ENCODE results near the gene ZNF467. TPM values are rescaled to one million over a fixed set of nuclear protein-coding genes. Genes with fewer than 3 reads are reported as not detected.

ZNF467 gene
- total RNA-seq, 1 experiment from 2014 or later: 11.3 TPM

DNA sequence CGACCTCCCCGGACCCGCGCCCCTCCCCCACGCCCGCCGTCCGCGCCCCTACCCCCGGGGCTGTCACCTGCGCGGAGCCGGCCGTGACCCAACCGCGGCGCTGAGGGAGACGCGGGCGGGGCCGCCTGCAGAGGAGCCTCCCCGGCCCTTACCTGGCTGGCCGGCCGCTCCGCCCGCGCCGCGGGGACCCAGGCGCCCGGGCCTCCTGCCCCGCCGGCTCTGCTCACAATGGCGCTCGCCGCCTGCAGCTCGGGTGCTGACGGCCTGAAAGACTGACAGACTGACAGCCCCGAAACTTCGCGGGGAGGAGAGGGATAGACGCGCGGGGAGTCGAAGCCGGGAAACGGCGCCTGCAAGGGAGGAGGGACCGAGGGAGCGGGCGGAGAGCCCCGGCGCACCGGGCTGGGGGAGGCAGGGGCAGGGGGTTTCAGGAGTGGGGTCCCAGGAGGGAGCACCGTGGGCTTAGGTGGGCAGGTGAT lies 393 bp downstream of the ZNF467 start:
- Histone ChIP-seq H2AFZ (ENCODE audit: low read depth, low read length, poor library complexity, severe bottlenecking) (no peak overlapping the region), H3K9ac (ENCODE audit: low read length) (peak overlapping the region; percentile 39; the same call in 1 of the 2 replicates), H4K20me1 (ENCODE audit: insufficient read depth) (no peaks in the 10 kb centered on the region), H3K36me3 (ENCODE audit: control insufficient read depth in 1 of 2, insufficient read depth in 2 of 2, low read length in 2 of 2) (no peaks in the 10 kb centered on the region), H3K27ac (ENCODE audit: low read depth, low read length) (peak overlapping the region; percentile 61; the same call in 1 of the 2 replicates), H3K4me3 (replicated peaks in 1 of 2; ENCODE audit: low read depth in 1 of 2, low read length in 2 of 2) (peak overlapping the region; percentile 58 to 71), H3K79me2 (ENCODE audit: insufficient read depth, low read length) (no peaks in the 10 kb centered on the region), H3K4me1 (ENCODE audit: control insufficient read depth in 1 of 2, insufficient read depth in 2 of 2, low read length in 2 of 2) (peaks cover 10 to 22% of the 10 kb centered on the region in 2 experiments), H3K9me2 (ENCODE audit: insufficient read depth) (no peaks in the 10 kb centered on the region), H3K9me3 (ENCODE audit: control insufficient read depth in 1 of 2, insufficient read depth in 1 of 2, low read depth in 1 of 2, low read length in 2 of 2) (no peaks in the 10 kb centered on the region), H3K4me2 (ENCODE audit: low read length) (peak overlapping the region; percentile 93), H3K27me3 (ENCODE audit: insufficient read depth, low read length) (no peaks in the 10 kb centered on the region)
- intact Hi-C loops (cut with micrococcal nuclease): no loop called here
- BruUV-seq (replicated peaks): no TSS peak
- ChIA-PET CTCF (interaction anchor here (0.6 to 1.7 kb wide), 2 partner anchors 9 to 31 kb away, joined by 3 to 4 read pairs; no protein-coding TSS in a partner anchor), RAD21 (ENCODE audit: low non-redundant PET in 1 of 2, low total read pairs in 2 of 2, uncharacterized antibody in 2 of 2, unreplicated experiment in 2 of 2) (no interaction called here), POLR2A (no interaction called here)
- TF ChIP-seq YY1 (IDR thresholded peaks at IDR 0.05; ENCODE audit: extremely low read depth, insufficient replicate concordance, low read depth, low read length) (peak; percentile 11), EZH2 (IDR thresholded peaks at IDR 0.05) (no peak), ELF1 (IDR thresholded peaks at IDR 0.05; ENCODE audit: borderline replicate concordance, low read depth) (no peak)
- ATAC-seq (no peak), DNase-seq (ENCODE audit: low read depth, low spot score) (no peak)

- BruUV-seq (replicated peaks): no TSS peak
- H3K9me3 ChIP-seq (ENCODE audit: control insufficient read depth in 1 of 2, insufficient read depth in 1 of 2, low read depth in 1 of 2, low read length in 2 of 2): no peaks in the 10 kb centered on the region
- H2AFZ ChIP-seq (ENCODE audit: low read depth, low read length, poor library complexity, severe bottlenecking): no peak overlapping the region
- intact Hi-C loops (cut with micrococcal nuclease): no loop called here
- ChIA-PET CTCF (interaction anchor here (0.8 to 1.8 kb wide), 4 partner anchors 27 to 110 kb away, joined by 3 to 6 read pairs (median 4); no protein-coding TSS in a partner anchor), POLR2A (interaction anchor here (0.7 kb wide), 1 partner anchor 578 kb away, joined by 3 read pairs; no protein-coding TSS in a partner anchor), RAD21 (ENCODE audit: low non-redundant PET in 1 of 2, low total read pairs in 2 of 2, uncharacterized antibody in 2 of 2, unreplicated experiment in 2 of 2) (no interaction called here)
- peak overlapping the region; percentile 57 to 63 for H3K4me3 ChIP-seq (replicated peaks in 1 of 2; ENCODE audit: low read depth in 1 of 2, low read length in 2 of 2)
- ATAC-seq (peak; percentile 5), DNase-seq (ENCODE audit: low read depth, low spot score) (no peak)
- no peaks in the 10 kb centered on the region for H3K79me2 ChIP-seq (ENCODE audit: insufficient read depth, low read length)
- peak overlapping the region; percentile 93 for H3K4me2 ChIP-seq (ENCODE audit: low read length)
- H3K27me3 ChIP-seq (ENCODE audit: insufficient read depth, low read length): no peaks in the 10 kb centered on the region
- no peaks in the 10 kb centered on the region for H4K20me1 ChIP-seq (ENCODE audit: insufficient read depth)
- no peaks in the 10 kb centered on the region for H3K9me2 ChIP-seq (ENCODE audit: insufficient read depth)
- H3K27ac ChIP-seq (ENCODE audit: low read depth, low read length): peak overlapping the region; percentile 44; the same call in 1 of the 2 replicates
- H3K9ac ChIP-seq (ENCODE audit: low read length): peak overlapping the region; percentile 56
- H3K36me3 ChIP-seq (ENCODE audit: control insufficient read depth in 1 of 2, insufficient read depth in 2 of 2, low read length in 2 of 2): no peaks in the 10 kb centered on the region
- H3K4me1 ChIP-seq (ENCODE audit: control insufficient read depth in 1 of 2, insufficient read depth in 2 of 2, low read length in 2 of 2): peaks cover 10 to 22% of the 10 kb centered on the region in 2 experiments
- TF ChIP-seq EZH2phosphoT487 (IDR thresholded peaks at IDR 0.05; ENCODE audit: borderline replicate concordance): no peak
- TF ChIP-seq, protein P1, sequence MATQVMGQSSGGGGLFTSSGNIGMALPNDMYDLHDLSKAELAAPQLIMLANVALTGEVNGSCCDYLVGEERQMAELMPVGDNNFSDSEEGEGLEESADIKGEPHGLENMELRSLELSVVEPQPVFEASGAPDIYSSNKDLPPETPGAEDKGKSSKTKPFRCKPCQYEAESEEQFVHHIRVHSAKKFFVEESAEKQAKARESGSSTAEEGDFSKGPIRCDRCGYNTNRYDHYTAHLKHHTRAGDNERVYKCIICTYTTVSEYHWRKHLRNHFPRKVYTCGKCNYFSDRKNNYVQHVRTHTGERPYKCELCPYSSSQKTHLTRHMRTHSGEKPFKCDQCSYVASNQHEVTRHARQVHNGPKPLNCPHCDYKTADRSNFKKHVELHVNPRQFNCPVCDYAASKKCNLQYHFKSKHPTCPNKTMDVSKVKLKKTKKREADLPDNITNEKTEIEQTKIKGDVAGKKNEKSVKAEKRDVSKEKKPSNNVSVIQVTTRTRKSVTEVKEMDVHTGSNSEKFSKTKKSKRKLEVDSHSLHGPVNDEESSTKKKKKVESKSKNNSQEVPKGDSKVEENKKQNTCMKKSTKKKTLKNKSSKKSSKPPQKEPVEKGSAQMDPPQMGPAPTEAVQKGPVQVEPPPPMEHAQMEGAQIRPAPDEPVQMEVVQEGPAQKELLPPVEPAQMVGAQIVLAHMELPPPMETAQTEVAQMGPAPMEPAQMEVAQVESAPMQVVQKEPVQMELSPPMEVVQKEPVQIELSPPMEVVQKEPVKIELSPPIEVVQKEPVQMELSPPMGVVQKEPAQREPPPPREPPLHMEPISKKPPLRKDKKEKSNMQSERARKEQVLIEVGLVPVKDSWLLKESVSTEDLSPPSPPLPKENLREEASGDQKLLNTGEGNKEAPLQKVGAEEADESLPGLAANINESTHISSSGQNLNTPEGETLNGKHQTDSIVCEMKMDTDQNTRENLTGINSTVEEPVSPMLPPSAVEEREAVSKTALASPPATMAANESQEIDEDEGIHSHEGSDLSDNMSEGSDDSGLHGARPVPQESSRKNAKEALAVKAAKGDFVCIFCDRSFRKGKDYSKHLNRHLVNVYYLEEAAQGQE (IDR thresholded peaks at IDR 0.05; ENCODE audit: low read depth): no peak
- no peak for TF ChIP-seq ZNF274 (IDR thresholded peaks at IDR 0.05; ENCODE audit: low read depth, low read length)
- no peak for TF ChIP-seq EZH2 (IDR thresholded peaks at IDR 0.05)
- no peak for TF ChIP-seq TCF7L2 (IDR thresholded peaks at IDR 0.05; ENCODE audit: borderline replicate concordance, extremely low read depth, insufficient read depth, insufficient read length)
- TF ChIP-seq RAD21 (IDR thresholded peaks at IDR 0.05; ENCODE audit: low read depth): no peak
- TF ChIP-seq SP1 (IDR thresholded peaks at IDR 0.05; ENCODE audit: low read depth): no peak
- TF ChIP-seq FOSL1 (IDR thresholded peaks at IDR 0.05; ENCODE audit: low read depth): no peak
- TF ChIP-seq ELF1 (IDR thresholded peaks at IDR 0.05; ENCODE audit: borderline replicate concordance, low read depth): no peak
- TF ChIP-seq, protein P2, sequence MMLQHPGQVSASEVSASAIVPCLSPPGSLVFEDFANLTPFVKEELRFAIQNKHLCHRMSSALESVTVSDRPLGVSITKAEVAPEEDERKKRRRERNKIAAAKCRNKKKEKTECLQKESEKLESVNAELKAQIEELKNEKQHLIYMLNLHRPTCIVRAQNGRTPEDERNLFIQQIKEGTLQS (IDR thresholded peaks at IDR 0.05): no peak
- TF ChIP-seq POLR2AphosphoS5 (IDR thresholded peaks at IDR 0.05; ENCODE audit: low read depth, low read length): no peak
- no peak for TF ChIP-seq EGR1 (IDR thresholded peaks at IDR 0.05; ENCODE audit: low read depth)
- TF ChIP-seq JUND (IDR thresholded peaks at IDR 0.05): no peak
- TF ChIP-seq, protein P3, sequence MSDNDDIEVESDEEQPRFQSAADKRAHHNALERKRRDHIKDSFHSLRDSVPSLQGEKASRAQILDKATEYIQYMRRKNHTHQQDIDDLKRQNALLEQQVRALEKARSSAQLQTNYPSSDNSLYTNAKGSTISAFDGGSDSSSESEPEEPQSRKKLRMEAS (IDR thresholded peaks at IDR 0.05): no peak
Measured at GRCh38 chr7:149772241-149772955, 990 bp downstream of the ZNF467 start.

All from HCT116 (cell line).